Mammary epithelial cell (primary cell): Measurements from ENCODE around the gene COL4A1.

Experiments used
- CTCF ChIP-seq, 2 donors: IDR thresholded peaks in 1 of 2; conservative IDR thresholded peaks in 1 of 2; 2 replicates each; pipeline ENCODE4 v1.5.1; 2011 to 2012; ENCODE audit warnings: inconsistent platforms in 2 of 2, low read length in 2 of 2, mild to moderate bottlenecking in 2 of 2, control low read depth in 1 of 2, low read depth in 1 of 2; ENCODE audit not compliant: insufficient read depth in 1 of 2; ENCODE audit errors: extremely low read depth in 1 of 2
- EZH2 ChIP-seq: IDR thresholded peaks from 2 replicates; pipeline ENCODE4 v1.6.1; 2012; ENCODE audit warnings: low read length, inconsistent platforms, borderline replicate concordance

DNA sequence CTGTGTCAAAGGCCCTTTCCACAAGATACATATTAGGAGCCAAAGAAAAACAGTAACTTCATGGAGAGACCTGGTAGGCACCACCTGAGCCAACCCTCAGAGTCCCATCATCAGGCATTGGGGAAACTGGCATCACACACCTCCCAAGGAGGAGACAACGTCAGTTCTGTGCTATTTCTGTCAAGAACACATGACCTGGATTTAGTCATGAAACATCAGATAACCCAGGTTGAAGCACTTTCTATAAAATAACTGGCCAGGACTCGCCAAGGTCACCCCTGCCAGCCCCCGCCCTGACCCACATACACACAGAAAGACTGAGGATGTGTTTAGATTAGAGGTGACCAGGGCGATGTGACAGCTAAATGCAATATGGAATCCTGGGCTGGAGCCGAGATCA lies 35.6 kb downstream of the COL4A1 start:
- TF ChIP-seq CTCF (conservative IDR thresholded peaks at IDR 0.05 in 1 of 2, IDR thresholded peaks at IDR 0.05 in 1 of 2; ENCODE audit: extremely low read depth in 1 of 2, insufficient read depth in 1 of 2, low read depth in 1 of 2, low read length in 2 of 2) (no peak), EZH2 (no peak)
